HL-60 (cell line): ENCODE results near the gene BMP8B.

Experiments
- DNase-seq, 2 experiments: peaks; one replicate each; pipeline ENCODE4 v3.0.0-alpha.2; 2010 to 2020; ENCODE audit warnings: low read depth in 1 of 2, low spot score in 1 of 2
- H3K27ac ChIP-seq: fragments of 250-450 bp; sonication (Bioruptor Pico); replicated peaks from 2 replicates; pipeline ENCODE4 v1.5.1; 2020; ENCODE audit warnings: mild to moderate bottlenecking, moderate library complexity
- H3K27me3 ChIP-seq: fragments of 250-450 bp; sonication (Bioruptor Pico); 2 replicates; pipeline ENCODE4 v1.5.1; 2021; ENCODE audit warnings: mild to moderate bottlenecking, moderate library complexity; ENCODE audit not compliant: insufficient read depth, poor library complexity, severe bottlenecking
- H3K4me3 ChIP-seq: replicated peaks from 2 replicates; pipeline ENCODE4 v1.5.1; 2011; ENCODE audit warnings: mild to moderate bottlenecking, control low read depth, low read length; ENCODE audit not compliant: insufficient read depth
- CTCF ChIP-seq: IDR thresholded peaks from one replicate; pipeline ENCODE4 v1.5.1; 2011; ENCODE audit warnings: low read length, control low read depth, inconsistent platforms; ENCODE audit not compliant: insufficient read depth
- GABPA ChIP-seq: IDR thresholded peaks from 2 replicates; pipeline ENCODE4 v1.6.1; 2012; ENCODE audit warnings: low read depth
- POLR2AphosphoS5 ChIP-seq: IDR thresholded peaks from 2 replicates; pipeline ENCODE4 v1.6.1; 2012; ENCODE audit warnings: low read depth
- REST ChIP-seq: IDR thresholded peaks from 2 replicates; pipeline ENCODE4 v1.6.1; 2012; ENCODE audit warnings: low read depth; ENCODE audit not compliant: insufficient replicate concordance
- SPI1 ChIP-seq: IDR thresholded peaks from 2 replicates; pipeline ENCODE4 v1.6.1; 2012; ENCODE audit warnings: low read depth, mild to moderate bottlenecking, borderline replicate concordance
- long read RNA-seq: library from polyadenylated mRNA; unstranded; transcript quantifications from one replicate; pipeline ENCODE4 v2.0.0, GENCODE V29; 2020

Gene BMP8B
- long read RNA-seq, partial matches to known transcripts = 1 of 3 reads
- long read RNA-seq, other reads (novel, unspliced or antisense) = 2 of 3 reads

- Histone ChIP-seq H3K4me3 (peak within 1 kb of the TSS; percentile 66), H3K27me3 (peaks cover 7% of the 10 kb centered on the region), H3K27ac (no peak within 1 kb of the TSS)
- peak in 1 of 2 experiments; percentile 69 for DNase-seq
- TF ChIP-seq GABPA (0 out of 2 replicates have a peak, but pooled peaks have one; percentile 44), POLR2AphosphoS5 (no peak), REST (no peak)
These were observed at the start of gene BMP8B for GRCh38 chr1:39788758-39789570. Gene BMP8B (minus strand): TSS chr1:39788865. CDS start chr1:39788485, 380 bp downstream.

GRCh38 chr1:39836595-39837110, 48.0 kb upstream of the BMP8B start:
- Histone ChIP-seq H3K27ac (no peak overlapping the region), H3K27me3 (no peaks in the 10 kb centered on the region), H3K4me3 (no peak overlapping the region)
- DNase-seq = no peak
- no peak for TF ChIP-seq CTCF
- TF ChIP-seq POLR2AphosphoS5 = no peak
- no peak for TF ChIP-seq GABPA
- no peak for TF ChIP-seq REST
- TF ChIP-seq SPI1 = no peak

GRCh38 chr1:39835935-39836594, 47.4 kb upstream of the BMP8B start:
- no peak for DNase-seq
- no peak overlapping the region for H3K4me3 ChIP-seq
- H3K27me3 ChIP-seq = no peaks in the 10 kb centered on the region
- TF ChIP-seq SPI1 = no peak
- no peak for TF ChIP-seq REST
- H3K27ac ChIP-seq = no peak overlapping the region

GRCh38 chr1:39835110-39835509, 46.4 kb upstream of the BMP8B start:
- Histone ChIP-seq H3K4me3 (no peak overlapping the region), H3K27me3 (no peaks in the 10 kb centered on the region), H3K27ac (no peak overlapping the region)
- TF ChIP-seq POLR2AphosphoS5 (no peak), CTCF (no peak), REST (no peak), GABPA (no peak), SPI1 (no peak)
- DNase-seq = no peak
